Tibial nerve (tissue), 3 donors: ENCODE data around the gene CSF1R.

ENCODE experiments used
- POLR2A ChIP-seq, 2 donors: fragments of 450-650 bp; IDR thresholded peaks; one replicate each; pipeline ENCODE4 v1.6.1; 2017; ENCODE audit warnings: antibody characterized with exemption in 2 of 2, mild to moderate bottlenecking in 2 of 2, moderate library complexity in 2 of 2
- TF ChIP-seq, protein P1 (sequence below), 5 experiments: fragments of 200-600 bp in 3 of 5; fragments of 450-650 bp in 2 of 5; sonication (generic) in 3 of 5; IDR thresholded peaks; one replicate each; pipeline ENCODE4 v1.5.1; 2016 to 2019; ENCODE audit warnings: antibody characterized with exemption in 5 of 5, mild to moderate bottlenecking in 3 of 5, moderate library complexity in 2 of 5

DNA sequence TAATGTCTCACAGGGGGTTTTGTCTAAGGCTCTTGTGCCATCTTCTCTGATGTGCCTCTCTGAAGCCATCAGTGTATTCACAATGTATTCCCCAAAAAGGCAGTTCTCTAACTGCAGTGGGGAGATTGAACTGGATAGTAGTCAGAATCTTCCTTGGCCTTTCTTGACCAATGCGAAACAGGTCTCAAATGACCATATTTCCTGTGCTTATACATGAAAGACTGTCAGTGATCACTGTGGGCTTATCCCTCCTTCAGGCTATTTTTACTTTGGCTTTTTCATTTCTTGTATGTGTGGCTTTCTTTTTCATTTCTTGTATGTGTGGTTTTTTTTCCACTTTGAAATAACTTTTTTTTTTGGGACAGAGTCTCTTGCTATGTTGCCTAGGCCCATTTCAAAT lies 66.1 kb downstream of the CSF1R start:
- TF ChIP-seq, protein P1, sequence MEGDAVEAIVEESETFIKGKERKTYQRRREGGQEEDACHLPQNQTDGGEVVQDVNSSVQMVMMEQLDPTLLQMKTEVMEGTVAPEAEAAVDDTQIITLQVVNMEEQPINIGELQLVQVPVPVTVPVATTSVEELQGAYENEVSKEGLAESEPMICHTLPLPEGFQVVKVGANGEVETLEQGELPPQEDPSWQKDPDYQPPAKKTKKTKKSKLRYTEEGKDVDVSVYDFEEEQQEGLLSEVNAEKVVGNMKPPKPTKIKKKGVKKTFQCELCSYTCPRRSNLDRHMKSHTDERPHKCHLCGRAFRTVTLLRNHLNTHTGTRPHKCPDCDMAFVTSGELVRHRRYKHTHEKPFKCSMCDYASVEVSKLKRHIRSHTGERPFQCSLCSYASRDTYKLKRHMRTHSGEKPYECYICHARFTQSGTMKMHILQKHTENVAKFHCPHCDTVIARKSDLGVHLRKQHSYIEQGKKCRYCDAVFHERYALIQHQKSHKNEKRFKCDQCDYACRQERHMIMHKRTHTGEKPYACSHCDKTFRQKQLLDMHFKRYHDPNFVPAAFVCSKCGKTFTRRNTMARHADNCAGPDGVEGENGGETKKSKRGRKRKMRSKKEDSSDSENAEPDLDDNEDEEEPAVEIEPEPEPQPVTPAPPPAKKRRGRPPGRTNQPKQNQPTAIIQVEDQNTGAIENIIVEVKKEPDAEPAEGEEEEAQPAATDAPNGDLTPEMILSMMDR (IDR thresholded peaks at IDR 0.05), result no peak
- no peak for TF ChIP-seq POLR2A (IDR thresholded peaks at IDR 0.05)
